Upper lobe of left lung (tissue), 4 donors: ENCODE data around the gene MYCBPAP.

Experiments
- EP300 ChIP-seq, 4 donors: sonication (generic); formaldehyde crosslinking; IDR thresholded peaks; one replicate each; pipeline ENCODE4 v1.5.1; 2017; ENCODE audit warnings: antibody characterized with exemption in 4 of 4, control low read depth in 2 of 4
- POLR2A ChIP-seq, 4 donors: fragments of 450-650 bp; IDR thresholded peaks; one replicate each; pipeline ENCODE4 v1.5.1; 2016 to 2017; ENCODE audit warnings: antibody characterized with exemption in 4 of 4, mild to moderate bottlenecking in 2 of 4
- POLR2AphosphoS5 ChIP-seq, 2 donors: sonication (generic); formaldehyde crosslinking; IDR thresholded peaks; one replicate each; pipeline ENCODE4 v1.5.1; 2017; ENCODE audit warnings: antibody characterized with exemption in 2 of 2
- TF ChIP-seq, protein P1 (sequence below), 6 experiments: fragments of 450-650 bp in 4 of 6; fragments of 200-600 bp in 2 of 6; sonication (generic) in 2 of 6; IDR thresholded peaks; one replicate each; pipeline ENCODE4 v1.5.1; 2016 to 2019; ENCODE audit warnings: antibody characterized with exemption in 6 of 6

- TF ChIP-seq, protein P1, sequence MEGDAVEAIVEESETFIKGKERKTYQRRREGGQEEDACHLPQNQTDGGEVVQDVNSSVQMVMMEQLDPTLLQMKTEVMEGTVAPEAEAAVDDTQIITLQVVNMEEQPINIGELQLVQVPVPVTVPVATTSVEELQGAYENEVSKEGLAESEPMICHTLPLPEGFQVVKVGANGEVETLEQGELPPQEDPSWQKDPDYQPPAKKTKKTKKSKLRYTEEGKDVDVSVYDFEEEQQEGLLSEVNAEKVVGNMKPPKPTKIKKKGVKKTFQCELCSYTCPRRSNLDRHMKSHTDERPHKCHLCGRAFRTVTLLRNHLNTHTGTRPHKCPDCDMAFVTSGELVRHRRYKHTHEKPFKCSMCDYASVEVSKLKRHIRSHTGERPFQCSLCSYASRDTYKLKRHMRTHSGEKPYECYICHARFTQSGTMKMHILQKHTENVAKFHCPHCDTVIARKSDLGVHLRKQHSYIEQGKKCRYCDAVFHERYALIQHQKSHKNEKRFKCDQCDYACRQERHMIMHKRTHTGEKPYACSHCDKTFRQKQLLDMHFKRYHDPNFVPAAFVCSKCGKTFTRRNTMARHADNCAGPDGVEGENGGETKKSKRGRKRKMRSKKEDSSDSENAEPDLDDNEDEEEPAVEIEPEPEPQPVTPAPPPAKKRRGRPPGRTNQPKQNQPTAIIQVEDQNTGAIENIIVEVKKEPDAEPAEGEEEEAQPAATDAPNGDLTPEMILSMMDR (IDR thresholded peaks at IDR 0.05) = no peak
- TF ChIP-seq POLR2A (IDR thresholded peaks at IDR 0.05) (no peak), EP300 (IDR thresholded peaks at IDR 0.05) (no peak), POLR2AphosphoS5 (IDR thresholded peaks at IDR 0.05) (no peak)
Measured at GRCh38 chr17:50517011-50517410, 8.8 kb downstream of the MYCBPAP start.
